Muscle of back (tissue), 13 donors: ENCODE results near the gene NR5A1. TPM values are rescaled to one million over a fixed set of nuclear protein-coding genes. Genes with fewer than 3 reads are reported as not detected.
A peak's percentile ranks its signal among the peaks of the same experiment; 100 is the strongest.

Source experiments
- DNase-seq, 3 donors: peaks; one replicate each; pipeline versions ENCODE4 v3.0.0 to v3.0.0-alpha.2; 2013
- long read RNA-seq, 9 donors: transcript quantifications; one replicate each; lab custom pipeline, GENCODE V29; 2026
- polyA plus RNA-seq, 10 donors: library from polyadenylated mRNA; unstranded; fragments of 120-200 nt; gene quantifications; one replicate each; pipeline ENCODE4 v1.2.1, GENCODE V29; 2013; ENCODE audit not compliant: insufficient read length in 10 of 10

NR5A1 gene
- under 1 TPM in 2 of 10 donors, not detected in 8; 0.28 to 0.38 TPM for polyA plus RNA-seq
- long read RNA-seq, donor 1: 0 reads
- long read RNA-seq, donor 2: 0 reads
- long read RNA-seq, donor 3: 0 reads
- long read RNA-seq, donor 4: 0 reads
- long read RNA-seq, donor 5: 0 reads
- long read RNA-seq, donor 6: 0 reads
- long read RNA-seq, donor 7: 0 reads
- long read RNA-seq, donor 8: 0 reads
- long read RNA-seq, donor 9: 0 reads

DNA sequence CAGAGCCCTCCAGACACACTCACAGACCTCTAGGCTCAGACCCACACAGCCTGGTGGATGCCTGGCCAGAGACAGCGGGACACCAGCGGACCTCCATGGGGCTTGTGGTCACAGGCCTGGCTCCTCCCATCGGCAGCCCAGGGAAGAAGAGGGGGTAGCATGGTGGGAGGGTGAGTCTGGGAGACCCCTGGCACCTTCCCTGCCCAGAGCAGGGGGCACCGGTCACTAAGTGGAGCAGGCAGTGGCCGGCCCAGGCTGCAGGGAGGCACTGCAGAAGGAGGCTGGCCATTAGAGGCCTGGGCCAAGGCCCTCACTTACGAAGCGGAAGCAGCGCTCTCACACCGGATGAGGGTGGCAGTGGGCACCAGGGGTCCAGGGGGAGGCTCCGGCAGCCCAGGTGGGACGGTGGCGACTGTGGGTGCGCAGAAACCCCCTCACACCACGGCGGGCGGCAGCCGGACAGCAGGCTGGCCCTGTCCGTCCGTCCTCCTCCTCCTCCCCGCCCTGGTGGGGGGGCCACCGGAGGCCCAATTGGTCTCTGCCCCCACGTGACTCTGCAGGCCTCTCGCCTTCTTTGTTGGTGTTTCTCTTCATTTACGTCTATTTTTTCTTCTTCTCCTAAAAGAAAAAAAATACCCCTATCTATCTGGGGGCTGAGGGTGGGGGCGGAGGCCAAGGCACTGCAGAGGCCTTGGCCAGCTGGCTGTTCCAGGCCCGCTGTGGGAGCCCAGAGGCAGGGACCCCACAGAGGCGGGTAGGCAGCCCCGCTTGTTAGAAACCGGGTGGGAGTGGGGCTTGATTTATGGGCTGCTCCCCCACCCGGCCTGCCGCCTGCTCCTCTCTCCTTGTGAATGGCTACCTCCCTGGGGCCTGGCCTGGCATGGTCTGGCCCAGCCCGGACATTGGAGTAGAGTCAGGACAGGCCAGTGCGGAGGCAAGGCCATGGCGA, at the start of gene NR5A1:
Gene NR5A1 (minus strand): TSS at position 469 of the 949 bp plus-strand sequence. CDS start 4,004 bp downstream, outside the sequence.
- DNase-seq: no peak

- no peak for DNase-seq
Observed at GRCh38 chr9:124555043-124555442, 47.8 kb upstream of the NR5A1 start.

- DNase-seq: peak in 1 of 3 donors; percentile 78
Observed at GRCh38 chr9:124553738-124554137, 46.5 kb upstream of the NR5A1 start.

- DNase-seq: no peak
Observed at GRCh38 chr9:124552273-124552605, 45.0 kb upstream of the NR5A1 start.

- peak; percentile 32 to 62 (median 37) for DNase-seq
Observed at GRCh38 chr9:124551472-124552272, 44.5 kb upstream of the NR5A1 start.

DNA sequence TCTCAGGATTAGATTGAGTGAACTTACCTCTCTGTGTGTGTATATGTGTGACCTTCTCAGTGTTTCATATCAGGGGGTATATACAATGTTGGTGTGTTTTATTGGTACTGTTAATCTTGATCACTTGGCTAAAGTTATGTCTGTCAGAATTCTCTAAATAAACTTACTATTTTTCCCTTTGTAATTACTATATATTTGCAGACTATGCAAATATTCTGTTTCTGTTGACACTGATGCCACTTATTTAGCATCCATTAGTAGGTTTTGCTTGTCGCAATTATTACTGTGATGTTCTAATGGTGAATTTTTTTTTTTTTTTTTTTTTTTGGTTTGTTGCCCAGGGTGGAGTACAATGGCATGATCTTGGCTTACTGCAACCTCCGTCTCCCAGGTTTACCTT, 42.9 kb upstream of the NR5A1 start:
- no peak for DNase-seq

DNA sequence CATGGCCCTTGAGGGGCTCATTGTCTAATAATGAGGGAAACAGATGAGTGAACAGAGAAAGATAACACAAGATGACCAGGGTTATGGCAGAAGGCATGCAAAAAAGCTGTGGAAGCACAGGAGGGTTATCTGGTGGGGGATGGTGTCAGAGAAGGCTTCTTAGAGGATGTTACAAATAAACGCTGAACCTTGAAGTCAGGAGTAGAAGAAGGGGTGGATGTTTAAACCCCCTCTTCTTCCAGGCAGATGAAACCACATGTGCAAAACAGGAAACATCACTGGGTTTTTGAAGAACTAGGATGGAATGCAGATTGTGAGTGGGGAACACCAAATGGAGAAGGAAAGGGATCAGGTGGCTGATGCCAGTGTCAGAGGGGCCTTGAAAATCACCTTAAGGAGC, 41.8 kb upstream of the NR5A1 start:
- DNase-seq: no peak

GRCh38 chr9:124544535-124544934, 37.3 kb upstream of the NR5A1 start:
- DNase-seq: no peak

GRCh38 chr9:124541824-124542223, 34.6 kb upstream of the NR5A1 start:
- DNase-seq: no peak

- no peak for DNase-seq
Observed at GRCh38 chr9:124537926-124538325, 30.7 kb upstream of the NR5A1 start.

- DNase-seq: no peak
Observed at GRCh38 chr9:124535846-124536245, 28.6 kb upstream of the NR5A1 start.

GRCh38 chr9:124532897-124533296, 25.7 kb upstream of the NR5A1 start:
- DNase-seq: no peak

DNA sequence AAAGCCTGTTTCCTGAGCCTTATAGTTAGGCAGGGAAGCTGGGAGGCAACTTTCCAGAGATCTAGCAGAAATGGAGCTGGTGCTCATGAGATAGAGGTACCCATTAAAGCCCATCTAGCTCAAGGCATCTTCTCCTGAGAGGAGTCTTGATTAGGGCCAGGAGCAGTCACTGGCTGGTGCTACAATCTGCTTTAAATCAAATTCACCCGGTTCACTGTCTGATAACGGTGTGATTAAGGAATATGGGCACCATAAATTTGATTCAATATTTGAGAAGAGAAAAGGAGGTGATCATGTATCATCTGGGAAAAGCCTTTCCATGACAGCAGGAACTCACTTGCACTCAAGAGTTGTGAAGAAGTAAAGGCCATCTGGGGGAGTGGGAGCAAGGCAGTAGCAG, 23.9 kb upstream of the NR5A1 start:
- DNase-seq: no peak

- no peak for DNase-seq
Observed at GRCh38 chr9:124530246-124530645, 23.0 kb upstream of the NR5A1 start.

DNA sequence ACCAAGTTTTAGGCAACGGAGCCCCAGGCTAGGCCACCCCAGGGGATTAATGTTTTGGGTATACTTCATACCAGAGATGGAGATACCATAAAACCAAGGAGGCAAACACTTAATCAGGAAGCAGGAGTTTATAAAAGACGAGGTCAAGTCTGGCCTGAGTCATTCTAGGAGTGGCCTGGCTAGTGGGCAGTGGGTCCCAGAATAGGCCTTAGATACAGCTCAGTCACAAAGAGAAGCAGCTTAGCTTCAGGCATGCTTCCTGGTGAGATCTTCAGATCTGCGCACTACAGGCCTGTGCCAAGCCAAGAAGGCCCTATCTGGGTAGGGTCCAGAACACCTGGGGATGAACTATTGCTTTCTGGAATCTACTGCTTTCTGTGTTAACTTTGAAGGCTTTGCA, 20.6 kb upstream of the NR5A1 start:
- no peak for DNase-seq

- no peak for DNase-seq
Observed at GRCh38 chr9:124526174-124526573, 19.0 kb upstream of the NR5A1 start.

DNA sequence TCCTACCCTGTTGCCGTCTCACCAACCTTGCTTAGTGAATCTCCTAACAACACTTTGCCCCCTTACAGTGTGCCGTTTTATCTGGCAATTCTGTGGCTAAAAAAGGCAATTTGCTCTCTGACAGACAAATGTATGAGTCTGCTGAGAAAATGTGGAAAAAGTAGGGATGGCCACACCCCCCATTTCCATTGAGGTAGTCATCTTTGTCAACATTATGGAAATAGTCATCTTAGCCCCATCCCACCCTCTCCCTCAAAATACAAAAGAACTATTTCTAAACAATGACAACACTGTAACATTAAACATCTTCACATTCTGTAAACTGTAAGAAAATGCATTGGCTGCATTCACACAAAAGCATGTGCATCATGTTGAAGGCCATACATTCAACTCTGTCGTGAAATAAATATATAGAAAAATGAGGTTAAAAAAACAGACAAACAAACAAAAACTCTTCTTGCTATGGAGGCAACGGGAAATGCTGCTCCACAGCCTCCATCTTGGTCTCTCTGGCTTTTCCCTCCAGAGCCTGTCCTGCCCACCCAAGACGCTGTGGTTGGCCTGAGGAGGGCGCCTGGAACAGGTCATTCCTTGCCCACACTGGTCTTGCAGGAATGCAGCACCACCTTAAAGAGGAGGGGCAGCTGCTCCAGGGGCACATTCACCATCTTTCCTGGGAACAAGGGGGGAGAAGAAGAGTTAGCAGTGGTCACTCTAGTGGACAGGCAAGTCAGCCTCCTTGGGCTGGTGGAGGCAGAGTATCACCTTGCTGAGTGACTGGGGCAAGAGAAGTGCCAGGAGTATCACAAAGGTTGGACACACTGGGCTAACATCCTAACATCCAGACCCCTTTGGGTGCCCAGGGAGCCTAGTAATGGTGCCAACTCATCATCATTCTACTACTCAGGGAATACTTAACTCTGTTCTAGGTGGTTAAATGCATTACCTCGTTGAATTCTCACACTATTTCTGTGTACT, 15.2 kb upstream of the NR5A1 start:
- DNase-seq: no peak

GRCh38 chr9:124521142-124521541, 13.9 kb upstream of the NR5A1 start:
- DNase-seq: no peak

- no peak for DNase-seq
Observed at GRCh38 chr9:124520206-124520596, 13.0 kb upstream of the NR5A1 start.

DNA sequence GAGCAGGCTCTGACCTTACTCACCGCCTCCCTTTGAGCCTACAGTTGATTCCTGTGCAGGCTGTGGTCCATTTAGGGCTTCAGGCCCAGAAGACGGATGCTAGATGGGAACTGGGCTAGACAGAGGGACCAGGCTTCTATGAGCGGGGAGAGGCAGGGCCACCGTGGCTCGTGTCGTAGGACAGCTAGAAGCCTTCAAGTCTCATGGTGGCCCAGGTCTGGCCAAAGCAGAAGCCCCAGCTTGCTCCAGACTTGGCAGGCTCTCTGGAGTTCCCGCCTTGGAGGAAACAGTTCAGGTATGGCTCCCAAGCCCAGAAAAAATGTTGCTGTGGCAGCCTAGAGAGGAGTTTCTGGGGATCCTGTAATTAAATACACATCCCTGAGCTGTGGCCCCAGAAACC, 10.9 kb upstream of the NR5A1 start:
- no peak for DNase-seq

DNA sequence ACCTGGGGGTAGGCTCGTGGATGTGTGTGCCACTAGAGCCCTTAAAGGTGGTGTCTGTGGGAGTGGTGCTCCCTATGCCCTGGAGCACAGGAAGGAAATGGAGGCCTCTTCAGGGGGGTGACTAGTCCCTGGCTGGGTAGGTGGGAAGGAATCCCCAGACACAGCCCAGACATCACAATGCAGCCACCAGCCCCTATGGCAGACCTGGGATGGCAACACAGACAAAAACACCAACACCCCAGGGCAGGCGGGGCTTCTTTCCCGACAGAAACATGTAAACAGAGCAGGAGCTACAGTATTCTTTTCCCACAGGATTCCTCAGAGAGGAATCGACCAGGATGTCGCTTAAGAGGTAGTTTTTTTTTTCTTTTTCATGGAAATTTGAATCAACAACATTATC, 10.4 kb upstream of the NR5A1 start:
- no peak for DNase-seq
